Stimulated activated naive CD8-positive, alpha-beta T cell treated with anti-CD3 and anti-CD28 coated beads, Interleukin-15, Interleukin-2, amounts not matched to agents 100 ng/mL and 50 ng/mL, for 24 hours (primary cell): ENCODE results near the gene SENP2.

Experiments used
- H3K27ac Mint-ChIP-seq: one replicate; pipeline ENCODE4 v1.8.0; 2021; ENCODE audit warnings: mild to moderate bottlenecking, mixed read lengths
- H3K27me3 Mint-ChIP-seq: one replicate; pipeline ENCODE4 v1.8.0; 2021; ENCODE audit warnings: mixed read lengths
- H3K36me3 Mint-ChIP-seq: one replicate; pipeline ENCODE4 v1.8.0; 2021; ENCODE audit warnings: low read depth, mixed read lengths
- H3K4me1 Mint-ChIP-seq: one replicate; pipeline ENCODE4 v1.8.0; 2021; ENCODE audit warnings: low read depth, mixed read lengths
- H3K4me3 Mint-ChIP-seq: one replicate; pipeline ENCODE4 v1.8.0; 2021; ENCODE audit warnings: mild to moderate bottlenecking, mixed read lengths
- H3K9me3 Mint-ChIP-seq: one replicate; pipeline ENCODE4 v1.8.0; 2021; ENCODE audit warnings: mixed read lengths

Gene SENP2

GRCh38 chr3:185663929-185664328 is 77.8 kb downstream of the SENP2 start:
- Mint-ChIP-seq H3K9me3 (no peaks in the 10 kb centered on the region), H3K4me1 (no peaks in the 10 kb centered on the region), H3K27ac (no peak overlapping the region), H3K36me3 (no peaks in the 10 kb centered on the region), H3K27me3 (peaks cover 6% of the 10 kb centered on the region), H3K4me3 (no peak overlapping the region)

GRCh38 chr3:185667574-185667973 is 81.5 kb downstream of the SENP2 start:
- no peak overlapping the region for H3K4me3 Mint-ChIP-seq
- no peaks in the 10 kb centered on the region for H3K9me3 Mint-ChIP-seq
- no peaks in the 10 kb centered on the region for H3K36me3 Mint-ChIP-seq
- H3K27ac Mint-ChIP-seq, result no peak overlapping the region
- peaks cover 6% of the 10 kb centered on the region for H3K27me3 Mint-ChIP-seq
- no peaks in the 10 kb centered on the region for H3K4me1 Mint-ChIP-seq

GRCh38 chr3:185677146-185677829 is 91.2 kb downstream of the SENP2 start:
- no peaks in the 10 kb centered on the region for H3K36me3 Mint-ChIP-seq
- no peak overlapping the region for H3K4me3 Mint-ChIP-seq
- peaks cover 19% of the 10 kb centered on the region for H3K9me3 Mint-ChIP-seq
- no peaks in the 10 kb centered on the region for H3K4me1 Mint-ChIP-seq
- no peak overlapping the region for H3K27ac Mint-ChIP-seq
- H3K27me3 Mint-ChIP-seq, result peaks cover 26% of the 10 kb centered on the region

- H3K27me3 Mint-ChIP-seq, result peaks cover 29% of the 10 kb centered on the region
- no peaks in the 10 kb centered on the region for H3K4me1 Mint-ChIP-seq
- no peaks in the 10 kb centered on the region for H3K36me3 Mint-ChIP-seq
- H3K9me3 Mint-ChIP-seq, result peaks cover 19% of the 10 kb centered on the region
- no peak overlapping the region for H3K27ac Mint-ChIP-seq
- H3K4me3 Mint-ChIP-seq, result no peak overlapping the region
Measured at GRCh38 chr3:185678027-185678426, 91.9 kb downstream of the SENP2 start.

- H3K9me3 Mint-ChIP-seq, result peaks cover 19% of the 10 kb centered on the region
- no peaks in the 10 kb centered on the region for H3K4me1 Mint-ChIP-seq
- no peak overlapping the region for H3K4me3 Mint-ChIP-seq
- peaks cover 29% of the 10 kb centered on the region for H3K27me3 Mint-ChIP-seq
- no peak overlapping the region for H3K27ac Mint-ChIP-seq
- H3K36me3 Mint-ChIP-seq, result no peaks in the 10 kb centered on the region
Measured at GRCh38 chr3:185680231-185680630, 94.1 kb downstream of the SENP2 start.
